Stimulated activated naive CD4-positive, alpha-beta T cell treated with Interleukin-2 at 50 U/mL for 16 hours (primary cell): ENCODE results near the gene PXK.
A peak's percentile ranks its signal among the peaks of the same experiment; 100 is the strongest.

Experiments used
- DNase-seq: peaks from one replicate; lab custom pipeline; 2025; lab: John Stamatoyannopoulos, UW

The PXK gene

DNA sequence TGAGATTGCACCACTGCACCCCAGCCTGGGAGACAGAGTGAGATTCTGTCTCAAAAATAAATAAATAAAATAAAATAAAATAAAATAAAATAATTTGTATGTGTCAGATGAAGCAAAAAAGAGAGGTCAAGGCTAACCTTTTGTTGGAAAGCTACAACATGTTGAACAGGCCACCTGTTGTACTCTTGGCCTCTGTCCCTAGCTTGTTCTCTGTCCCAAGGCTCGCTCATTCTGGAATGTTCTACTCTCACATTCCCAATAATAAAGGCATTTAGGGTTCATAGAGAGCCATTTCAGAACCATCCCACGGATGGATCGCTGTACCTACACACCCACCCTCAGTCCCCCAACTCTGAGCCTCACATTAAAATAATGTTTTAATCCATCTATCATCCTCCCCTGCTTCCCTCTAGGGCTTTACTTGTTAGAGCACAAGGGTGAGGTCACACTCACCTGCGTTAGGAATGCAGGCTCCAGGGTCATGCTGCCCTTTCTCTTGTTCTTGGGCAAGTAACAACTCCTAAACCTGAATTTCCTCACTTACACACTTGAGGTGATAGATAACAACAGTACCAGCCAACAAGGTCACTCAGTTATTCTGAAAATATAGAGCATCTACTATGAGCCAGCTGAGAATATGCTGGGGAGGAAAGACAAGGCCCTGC is 134.3 kb downstream of the PXK start:
- no peak for DNase-seq

DNA sequence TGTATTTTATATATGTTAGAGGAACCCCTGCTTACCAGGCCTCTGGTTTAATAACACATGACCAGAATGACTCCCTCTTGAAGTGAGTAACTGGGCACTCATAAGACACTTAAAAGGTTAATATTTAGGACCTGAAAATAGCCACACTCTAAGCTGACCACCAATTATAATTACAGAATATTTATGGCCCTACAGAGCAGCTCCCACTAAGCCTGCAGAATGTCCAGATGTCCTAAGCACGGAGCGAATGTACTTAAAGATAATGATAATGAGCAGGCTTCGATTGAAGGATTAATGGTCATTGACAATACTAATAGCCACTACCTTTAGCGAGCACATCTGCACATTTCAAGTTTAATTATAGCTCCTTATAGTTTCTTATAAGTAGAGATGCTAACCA is 136.4 kb downstream of the PXK start:
- DNase-seq = no peak

DNA sequence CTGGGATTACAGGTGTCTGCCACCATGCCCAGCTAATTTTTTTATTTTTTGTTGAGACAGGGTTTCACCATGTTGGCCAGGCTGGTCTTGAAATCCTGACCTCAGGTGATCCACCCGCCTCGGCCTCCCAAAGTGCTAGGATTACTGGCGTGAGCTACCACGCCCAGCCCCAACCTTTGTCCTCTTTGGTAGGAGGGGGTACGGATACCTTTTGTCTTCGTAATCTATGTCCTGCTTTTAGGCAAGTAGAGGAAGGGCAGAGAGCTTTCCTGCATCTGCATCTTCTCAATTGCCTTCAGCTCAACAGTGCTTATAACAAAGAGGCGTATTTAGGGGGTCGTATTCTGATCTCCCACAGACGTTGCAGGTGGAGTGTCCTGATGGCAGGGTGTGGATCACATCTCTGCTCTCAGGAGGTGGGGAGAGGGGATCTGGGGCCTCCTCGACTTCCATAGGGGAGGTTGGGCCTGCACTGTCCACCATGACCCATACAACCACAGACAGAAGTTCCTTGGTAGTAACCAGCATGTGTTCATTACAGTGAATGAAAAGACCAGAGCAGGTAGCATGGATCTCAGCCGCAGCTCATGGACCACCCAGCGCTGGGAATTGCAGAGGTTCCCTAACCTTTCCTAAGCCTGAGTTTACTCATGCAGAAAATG is 137.8 kb downstream of the PXK start:
- DNase-seq = no peak

DNA sequence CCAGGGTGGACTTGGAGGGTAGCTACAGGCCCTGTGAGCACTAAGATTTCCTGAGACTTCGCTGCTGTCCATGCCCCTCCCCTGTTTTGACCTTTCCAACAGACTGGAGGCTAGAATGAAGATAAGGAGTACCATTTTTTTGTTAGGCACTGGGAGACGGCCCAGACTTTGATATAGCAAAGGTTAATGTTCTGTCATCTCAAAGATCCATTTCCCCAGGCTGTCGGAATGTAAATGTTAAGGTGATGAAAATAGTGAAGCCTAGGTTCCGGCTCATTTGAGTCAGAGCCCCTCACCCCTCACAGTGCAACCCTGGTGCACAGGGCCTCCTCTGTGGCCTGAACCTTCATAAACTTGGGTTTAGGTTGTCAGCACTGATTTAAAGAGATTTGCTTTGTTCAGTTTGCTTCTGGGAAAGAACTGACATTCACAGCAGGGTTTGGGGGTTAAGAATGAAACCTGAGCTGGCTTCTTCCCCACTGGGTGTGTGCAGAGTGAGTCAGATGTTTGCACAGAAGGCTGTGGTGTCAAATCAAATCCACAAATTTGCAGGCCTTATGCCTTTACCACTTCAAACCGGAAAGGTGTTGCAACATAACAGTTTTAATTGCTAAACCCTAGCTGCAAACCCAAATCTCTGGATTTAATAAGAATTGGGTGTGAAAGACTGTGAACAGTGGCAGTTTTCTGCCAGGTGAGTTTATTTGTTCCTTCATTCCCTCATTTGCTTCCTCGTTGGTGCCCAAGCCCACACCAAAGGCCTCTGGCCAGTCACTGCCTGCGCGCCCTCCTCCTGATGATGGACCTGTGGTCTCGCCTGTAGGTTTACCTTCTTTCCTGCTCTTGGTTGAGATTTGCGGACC is 138.6 kb downstream of the PXK start:
- DNase-seq = peak; percentile 16

DNA sequence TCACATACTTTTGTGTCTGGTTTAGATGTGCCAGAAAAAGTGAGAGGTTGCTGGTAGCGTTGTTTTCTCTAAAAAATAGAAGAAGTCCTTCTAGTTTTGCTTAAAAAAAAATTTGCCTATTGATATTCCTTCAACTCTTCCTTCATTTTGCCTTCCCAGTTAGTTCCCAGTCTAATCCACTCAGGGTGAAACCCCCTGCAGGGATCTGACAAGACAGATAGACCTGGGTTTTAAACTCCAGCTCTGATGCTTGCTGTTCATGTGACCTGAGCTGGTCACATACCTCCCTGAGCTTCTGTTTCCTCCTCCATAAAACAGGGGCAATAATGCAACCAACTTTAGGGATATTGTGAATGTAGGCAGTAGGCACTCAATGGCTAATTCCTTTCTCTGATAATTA is 140.6 kb downstream of the PXK start:
- no peak for DNase-seq

DNA sequence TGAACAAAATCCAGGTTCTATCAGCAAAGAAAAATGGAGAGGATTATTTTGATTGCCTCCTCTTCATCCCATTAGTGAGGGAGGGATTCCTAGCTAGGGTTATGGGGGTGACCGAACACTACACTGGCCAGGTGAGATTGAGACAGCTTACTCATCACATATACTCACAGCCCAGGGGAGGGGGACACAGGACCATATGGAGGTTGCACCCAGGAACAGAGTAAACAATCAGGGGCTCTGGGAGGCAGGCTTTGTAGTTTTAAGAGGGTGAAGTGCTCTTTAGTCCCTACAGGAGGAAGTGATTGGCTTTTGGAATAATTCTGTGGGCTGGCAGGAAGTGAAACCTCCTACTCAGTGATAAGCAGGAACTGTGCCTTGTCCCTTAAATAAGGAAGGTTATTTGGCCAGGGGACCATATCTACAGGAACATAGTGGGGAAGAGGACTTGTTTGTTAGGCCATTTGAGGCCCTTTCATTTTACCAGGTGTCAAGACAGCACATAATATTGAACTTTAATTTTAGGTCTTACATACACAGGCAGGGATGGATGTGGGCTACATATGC is 141.7 kb downstream of the PXK start:
- no peak for DNase-seq

DNA sequence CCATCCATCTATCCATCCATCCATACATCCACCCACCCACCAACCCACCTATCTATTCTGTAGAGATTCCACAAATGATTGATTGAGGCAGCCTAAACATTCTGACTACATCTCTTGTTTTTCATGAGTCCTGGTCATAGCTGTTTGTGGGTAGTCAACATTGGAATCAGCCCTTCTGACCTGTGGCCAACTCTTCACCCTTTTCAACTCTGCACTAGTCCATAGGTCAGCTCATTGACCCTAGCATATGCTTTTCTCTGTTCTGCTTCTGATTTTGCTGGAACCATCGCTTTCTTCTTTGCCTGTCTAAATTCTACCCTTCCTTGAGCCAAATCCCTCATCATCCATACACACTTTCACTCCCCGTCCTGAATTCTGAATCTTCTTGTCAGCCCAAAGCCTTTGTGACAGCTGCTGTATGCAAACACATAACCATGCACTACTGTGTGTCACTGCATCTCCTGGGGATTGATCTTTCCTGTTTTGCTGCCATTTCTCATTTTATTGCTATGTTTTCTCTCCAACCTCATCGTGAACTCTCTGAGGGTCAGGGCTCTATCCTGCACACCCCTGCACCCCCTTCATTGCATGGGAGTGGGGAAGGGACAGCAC is 142.4 kb downstream of the PXK start:
- no peak for DNase-seq
